Testis (tissue), 3 donors: ENCODE data around the gene PHF19. TPM values are rescaled to one million over a fixed set of nuclear protein-coding genes. Genes with fewer than 3 reads are reported as not detected.

Experiments
- DNase-seq: peaks from one replicate; pipeline ENCODE4 v3.0.0-alpha.2; 2019
- H3K27ac ChIP-seq, 2 donors: fragments of 200-600 bp; sonication (generic); one replicate each; pipeline ENCODE4 v1.5.1; 2019
- H3K27me3 ChIP-seq: fragments of 200-600 bp; sonication (generic); one replicate; pipeline ENCODE4 v1.5.1; 2019
- H3K36me3 ChIP-seq: fragments of 200-600 bp; sonication (generic); one replicate; pipeline ENCODE4 v1.5.1; 2017; ENCODE audit warnings: low read depth; ENCODE audit errors: missing control alignments
- H3K4me1 ChIP-seq: fragments of 200-600 bp; sonication (generic); one replicate; pipeline ENCODE4 v1.5.1; 2019
- H3K4me3 ChIP-seq, 2 donors: fragments of 200-600 bp; sonication (generic); one replicate each; pipeline ENCODE4 v1.5.1; 2017 to 2019
- H3K9me3 ChIP-seq: fragments of 200-600 bp; sonication (generic); one replicate; pipeline ENCODE4 v1.5.1; 2017
- CTCF ChIP-seq, 3 experiments: fragments of 450-650 bp in 2 of 3; fragments of 200-600 bp in 1 of 3; sonication (generic) in 1 of 3; IDR thresholded peaks; one replicate each; pipeline ENCODE4 v1.5.1; 2016 to 2019; ENCODE audit warnings: antibody characterized with exemption in 3 of 3, mild to moderate bottlenecking in 2 of 3, moderate library complexity in 1 of 3
- POLR2A ChIP-seq: fragments of 450-650 bp; IDR thresholded peaks from one replicate; pipeline ENCODE4 v1.6.1; 2017; ENCODE audit warnings: antibody characterized with exemption, mild to moderate bottlenecking, moderate library complexity
- WGBS, 2 donors: methylation state at CpG; one replicate each; pipeline ENCODE4 v1.1.5; 2018; 5-methylcytosine and 5-hydroxymethylcytosine counted together
- intact Hi-C: fragments of 100-400 bp; cut with DNase I; formaldehyde crosslinking; loops from one replicate; pipeline ENCODE4 v1.15.1; 2023; ENCODE audit warnings: low total_unique reads
- polyA plus RNA-seq: library from polyadenylated mRNA; stranded (reverse); fragments of 350-450 nt; fragmentation: Illumina TruSeq; extraction: RNeasy Lipid Tissue Mini Kit (QIAGEN cat#74804); gene quantifications from one replicate; pipeline ENCODE4 v1.2.3, GENCODE V29; 2014; ENCODE audit warnings: low read depth, low replicate concordance; ENCODE audit not compliant: insufficient read depth
- total RNA-seq, 2 donors: library from RNA; depleted of rRNA; stranded (reverse); fragments of >200 nt; gene quantifications; one replicate each; pipeline ENCODE4 v1.2.3, GENCODE V29; 2016

Gene PHF19
- total and polyA plus RNA-seq, 3 donors from 2014 or later: 28.5 to 41.7 (median 40.3) TPM

GRCh38 chr9:120892748-120893610 lies 16.0 kb upstream of the PHF19 start:
- WGBS, 2 donors: 78 to 79% methylated on average over 6 of the region's 6 CpGs
- Histone ChIP-seq H3K9me3 (no peaks in the 10 kb centered on the region), H3K36me3 (no peaks in the 10 kb centered on the region), H3K27ac (peak overlapping the region in 1 of 2 donors; percentile 76), H3K4me1 (peaks cover 20% of the 10 kb centered on the region), H3K4me3 (no peak overlapping the region), H3K27me3 (no peaks in the 10 kb centered on the region)
- intact Hi-C loops: no loop called here
- no peak for TF ChIP-seq POLR2A
- no peak for TF ChIP-seq CTCF (IDR thresholded peaks at IDR 0.05)
- no peak for DNase-seq

GRCh38 chr9:120891884-120892747 lies 15.1 kb upstream of the PHF19 start:
- 70 to 74% methylated on average over 15 of the region's 15 CpGs for WGBS, 2 donors
- Histone ChIP-seq H3K9me3 (no peaks in the 10 kb centered on the region), H3K27me3 (no peaks in the 10 kb centered on the region), H3K4me1 (peaks cover 17% of the 10 kb centered on the region), H3K4me3 (no peak overlapping the region), H3K36me3 (no peaks in the 10 kb centered on the region), H3K27ac (no peak overlapping the region)
- DNase-seq: no peak
- TF ChIP-seq POLR2A: no peak
- no peak for TF ChIP-seq CTCF (IDR thresholded peaks at IDR 0.05)
- intact Hi-C loops: no loop called here

GRCh38 chr9:120891245-120891883 lies 14.4 kb upstream of the PHF19 start:
- Histone ChIP-seq H3K9me3 (no peaks in the 10 kb centered on the region), H3K36me3 (no peaks in the 10 kb centered on the region), H3K4me3 (no peak overlapping the region), H3K4me1 (peaks cover 14% of the 10 kb centered on the region), H3K27ac (no peak overlapping the region), H3K27me3 (no peaks in the 10 kb centered on the region)
- intact Hi-C loops: no loop called here
- DNase-seq: no peak
- WGBS, 2 donors: 91% methylated on average over 9 to 10 of the region's 10 CpGs
- TF ChIP-seq POLR2A (no peak), CTCF (IDR thresholded peaks at IDR 0.05) (no peak)

GRCh38 chr9:120890320-120891244 lies 13.6 kb upstream of the PHF19 start:
- Histone ChIP-seq H3K27me3 (no peaks in the 10 kb centered on the region), H3K36me3 (no peaks in the 10 kb centered on the region), H3K9me3 (no peaks in the 10 kb centered on the region), H3K4me1 (peaks cover 22% of the 10 kb centered on the region), H3K27ac (peak overlapping the region in 1 of 2 donors; percentile 8), H3K4me3 (no peak overlapping the region)
- DNase-seq: no peak
- intact Hi-C loops: no loop called here
- TF ChIP-seq POLR2A: no peak
- no peak for TF ChIP-seq CTCF (IDR thresholded peaks at IDR 0.05)
- WGBS, 2 donors: 77 to 83% methylated on average over 14 of the region's 14 CpGs
